ENCODE measurements around the gene CFAP20DC. TPM values are rescaled to one million over a fixed set of nuclear protein-coding genes. Genes with fewer than 3 reads are reported as not detected.

The CFAP20DC gene
- total and polyA plus RNA-seq, 11 donors: 0.07 to 0.27 (median 0.11) TPM; not detected in 5

DNA sequence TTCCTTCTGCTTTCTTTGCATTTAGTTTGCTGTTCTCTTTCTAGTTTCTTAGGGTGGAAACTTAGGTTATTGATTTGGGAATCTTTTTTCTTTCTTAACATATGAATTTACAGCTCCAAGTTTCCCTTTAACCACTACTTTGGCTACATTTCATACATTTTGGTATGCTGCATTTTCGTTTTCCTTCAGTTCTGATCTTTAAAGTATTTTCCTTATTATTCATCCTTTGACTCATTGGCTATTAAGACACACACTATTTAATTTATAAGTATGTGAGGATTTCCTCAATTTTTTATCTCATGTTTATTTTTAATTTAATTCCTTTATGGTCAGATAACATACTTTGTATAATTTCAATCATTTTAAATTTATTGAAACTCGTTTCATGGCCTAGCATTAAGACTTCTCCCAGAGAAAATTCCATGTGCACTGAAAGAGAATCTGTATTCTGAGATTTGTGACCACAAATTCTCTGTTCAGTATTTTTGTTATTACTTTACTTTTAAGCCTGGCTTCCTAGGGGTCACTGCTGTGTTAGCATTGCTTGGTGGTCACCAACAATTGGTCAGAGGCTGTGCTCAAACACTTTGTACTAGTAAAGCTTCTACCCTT is 87.7 kb downstream of the CFAP20DC start:
- peaks cover 0 to 16% (median 0%) of the 10 kb centered on the region in 12 donors for H3K9me3 ChIP-seq
- no peaks in the 10 kb centered on the region for H3K4me1 ChIP-seq
- no peaks in the 10 kb centered on the region for H3K27me3 ChIP-seq
- WGBS, 4 donors: 68 to 83% (median 75%) methylated on average over 2 of the region's 2 CpGs
- no peak overlapping the region for H3K4me3 ChIP-seq
- H3K27ac ChIP-seq: no peak overlapping the region
- TF ChIP-seq, protein P1, sequence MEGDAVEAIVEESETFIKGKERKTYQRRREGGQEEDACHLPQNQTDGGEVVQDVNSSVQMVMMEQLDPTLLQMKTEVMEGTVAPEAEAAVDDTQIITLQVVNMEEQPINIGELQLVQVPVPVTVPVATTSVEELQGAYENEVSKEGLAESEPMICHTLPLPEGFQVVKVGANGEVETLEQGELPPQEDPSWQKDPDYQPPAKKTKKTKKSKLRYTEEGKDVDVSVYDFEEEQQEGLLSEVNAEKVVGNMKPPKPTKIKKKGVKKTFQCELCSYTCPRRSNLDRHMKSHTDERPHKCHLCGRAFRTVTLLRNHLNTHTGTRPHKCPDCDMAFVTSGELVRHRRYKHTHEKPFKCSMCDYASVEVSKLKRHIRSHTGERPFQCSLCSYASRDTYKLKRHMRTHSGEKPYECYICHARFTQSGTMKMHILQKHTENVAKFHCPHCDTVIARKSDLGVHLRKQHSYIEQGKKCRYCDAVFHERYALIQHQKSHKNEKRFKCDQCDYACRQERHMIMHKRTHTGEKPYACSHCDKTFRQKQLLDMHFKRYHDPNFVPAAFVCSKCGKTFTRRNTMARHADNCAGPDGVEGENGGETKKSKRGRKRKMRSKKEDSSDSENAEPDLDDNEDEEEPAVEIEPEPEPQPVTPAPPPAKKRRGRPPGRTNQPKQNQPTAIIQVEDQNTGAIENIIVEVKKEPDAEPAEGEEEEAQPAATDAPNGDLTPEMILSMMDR (IDR thresholded peaks at IDR 0.05): no peak
- no peak for TF ChIP-seq POLR2A (IDR thresholded peaks at IDR 0.05)
- intact Hi-C loops (cut with DNase I): no loop called here
- DNase-seq: no peak
- no peak for ATAC-seq
- no peaks in the 10 kb centered on the region for H3K36me3 ChIP-seq

- intact Hi-C loops (cut with DNase I): no loop called here
- Histone ChIP-seq H3K36me3 (no peaks in the 10 kb centered on the region), H3K4me3 (no peak overlapping the region), H3K27me3 (no peaks in the 10 kb centered on the region), H3K27ac (no peak overlapping the region), H3K4me1 (no peaks in the 10 kb centered on the region), H3K9me3 (peaks cover 0 to 14% (median 0%) of the 10 kb centered on the region in 12 donors)
- DNase-seq (no peak), ATAC-seq (no peak)
- WGBS, 4 donors: 80 to 91% (median 83%) methylated on average over 2 of the region's 2 CpGs
- TF ChIP-seq POLR2A (IDR thresholded peaks at IDR 0.05): no peak
- TF ChIP-seq, protein P1 (IDR thresholded peaks at IDR 0.05): no peak
Measured at GRCh38 chr3:58955308-58955707, 94.5 kb downstream of the CFAP20DC start.

- Histone ChIP-seq H3K4me3 (no peak overlapping the region), H3K36me3 (no peaks in the 10 kb centered on the region), H3K27me3 (no peaks in the 10 kb centered on the region), H3K27ac (no peak overlapping the region), H3K9me3 (peaks cover 0 to 6% (median 0%) of the 10 kb centered on the region in 12 donors), H3K4me1 (no peaks in the 10 kb centered on the region)
- intact Hi-C loops (cut with DNase I): no loop called here
- WGBS, 4 donors: 88 to 100% (median 91%) methylated on average over 1 of the region's 1 CpG
- DNase-seq (no peak), ATAC-seq (no peak)
- TF ChIP-seq POLR2A (IDR thresholded peaks at IDR 0.05): no peak
- TF ChIP-seq, protein P1 (IDR thresholded peaks at IDR 0.05): no peak
Measured at GRCh38 chr3:58953288-58953687, 96.5 kb downstream of the CFAP20DC start.

GRCh38 chr3:58952128-58952917 is 97.5 kb downstream of the CFAP20DC start:
- Histone ChIP-seq H3K4me3 (no peak overlapping the region), H3K9me3 (peaks cover 0 to 6% (median 0%) of the 10 kb centered on the region in 12 donors), H3K27me3 (no peaks in the 10 kb centered on the region), H3K27ac (no peak overlapping the region), H3K4me1 (no peaks in the 10 kb centered on the region), H3K36me3 (no peaks in the 10 kb centered on the region)
- ATAC-seq (peak in 2 of 4 donors; percentile 26 to 32), DNase-seq (no peak)
- WGBS, 4 donors: 69 to 73% (median 70%) methylated on average over 4 of the region's 4 CpGs
- TF ChIP-seq, protein P1 (IDR thresholded peaks at IDR 0.05): no peak
- TF ChIP-seq POLR2A (IDR thresholded peaks at IDR 0.05): no peak
- intact Hi-C loops (cut with DNase I): no loop called here
